WTC11 (cell line): Measurements from ENCODE around the gene ZNF680. TPM values are rescaled to one million over a fixed set of nuclear protein-coding genes. Genes with fewer than 3 reads are reported as not detected.

Experiments used
- ATAC-seq: fragments of 200-7000 bp; cut with Tn5 transposase; 2 replicates; pipeline ENCODE4 v1.10.0; 2021; ENCODE audit warnings: mild to moderate bottlenecking, moderate library complexity
- CTCF ChIA-PET: fragments of 300-600 bp; sonication (Branson Sonifier 250); formaldehyde crosslinking; loops from one replicate; lab custom pipeline; 2021; ENCODE audit warnings: antibody characterized with exemption; lab: Charles Lee
- POLR2A ChIA-PET: fragments of 350-600 bp; sonication (Branson Sonifier 250); formaldehyde crosslinking; loops from one replicate; lab custom pipeline; 2021; ENCODE audit warnings: antibody characterized with exemption; lab: Charles Lee
- DNase-seq: peaks from one replicate; pipeline ENCODE4 v3.0.0; 2021; ENCODE audit warnings: low spot score
- H3K27ac Mint-ChIP-seq: 2 replicates; pipeline ENCODE4 v1.8.0; 2021; ENCODE audit warnings: mixed read lengths
- H3K27me3 Mint-ChIP-seq: 2 replicates; pipeline ENCODE4 v1.8.0; 2021; ENCODE audit warnings: low read depth, mild to moderate bottlenecking, moderate library complexity, mixed read lengths
- H3K36me3 Mint-ChIP-seq: 2 replicates; pipeline ENCODE4 v1.8.0; 2021; ENCODE audit warnings: mixed read lengths
- H3K4me1 Mint-ChIP-seq: 2 replicates; pipeline ENCODE4 v1.8.0; 2022; ENCODE audit warnings: mixed read lengths
- H3K4me3 Mint-ChIP-seq: 2 replicates; pipeline ENCODE4 v1.8.0; 2021; ENCODE audit warnings: mild to moderate bottlenecking, moderate library complexity, mixed read lengths
- H3K9me3 Mint-ChIP-seq: 2 replicates; pipeline ENCODE4 v1.8.0; 2021; ENCODE audit warnings: mixed read lengths
- GABPB1 ChIP-seq: sonication (generic); formaldehyde crosslinking; IDR thresholded peaks from 2 replicates; pipeline ENCODE4 v1.8.1; 2023; ENCODE audit warnings: mild to moderate bottlenecking, missing genetic modification reagents
- HMGA2 ChIP-seq: fragments of 250-450 bp; sonication (Bioruptor Pico); IDR thresholded peaks from 2 replicates; pipeline ENCODE4 v1.4.0; 2021; ENCODE audit warnings: mild to moderate bottlenecking, moderate library complexity
- NR1H2 ChIP-seq: sonication (generic); formaldehyde crosslinking; IDR thresholded peaks from 2 replicates; pipeline ENCODE4 v1.9.0; 2021; ENCODE audit warnings: mild to moderate bottlenecking, moderate library complexity, missing genetic modification reagents
- NR3C1 ChIP-seq: sonication (generic); formaldehyde crosslinking; conservative IDR thresholded peaks from 2 replicates; pipeline ENCODE4 v1.8.1; 2023; ENCODE audit warnings: low read depth, mild to moderate bottlenecking, missing genetic modification reagents
- TP53 ChIP-seq: sonication (generic); formaldehyde crosslinking; IDR thresholded peaks from 2 replicates; pipeline ENCODE4 v1.8.1; 2023; ENCODE audit warnings: mild to moderate bottlenecking, missing genetic modification reagents
- ZNF138 ChIP-seq: sonication (generic); formaldehyde crosslinking; conservative IDR thresholded peaks from 2 replicates; pipeline ENCODE4 v1.8.1; 2022; ENCODE audit warnings: mild to moderate bottlenecking, moderate library complexity, missing genetic modification reagents
- ZNF232 ChIP-seq: sonication (generic); formaldehyde crosslinking; IDR thresholded peaks from 2 replicates; pipeline ENCODE4 v1.8.0; 2022; ENCODE audit warnings: mild to moderate bottlenecking, missing genetic modification reagents
- total RNA-seq: library from RNA; stranded (reverse); gene quantifications from 3 replicates; pipeline ENCODE4 v1.2.3, GENCODE V29; 2021
- TF ChIP-seq, protein P1 (sequence below): fragments of 200-600 bp; IDR thresholded peaks from 2 replicates; pipeline ENCODE4 v1.8.0; 2022; ENCODE audit warnings: antibody characterized with exemption
- TF ChIP-seq, protein P2 (sequence below): sonication (generic); formaldehyde crosslinking; IDR thresholded peaks from 2 replicates; pipeline ENCODE4 v1.8.1; 2023; ENCODE audit warnings: mild to moderate bottlenecking, missing genetic modification reagents, moderate library complexity
- TF ChIP-seq, protein P3 (sequence below): sonication (generic); formaldehyde crosslinking; IDR thresholded peaks from 2 replicates; pipeline ENCODE4 v1.8.0; 2023; ENCODE audit warnings: missing genetic modification reagents, mild to moderate bottlenecking, borderline replicate concordance
- TF ChIP-seq, protein P4 (sequence below): sonication (generic); formaldehyde crosslinking; IDR thresholded peaks from 2 replicates; pipeline ENCODE4 v1.8.0; 2022; ENCODE audit warnings: mild to moderate bottlenecking, missing genetic modification reagents
- TF ChIP-seq, protein P5 (sequence below): sonication (generic); formaldehyde crosslinking; IDR thresholded peaks from 2 replicates; pipeline ENCODE4 v1.8.0; 2022; ENCODE audit warnings: mild to moderate bottlenecking, missing genetic modification reagents
- TF ChIP-seq, protein P6 (sequence below): sonication (generic); formaldehyde crosslinking; IDR thresholded peaks from 2 replicates; pipeline ENCODE4 v1.8.0; 2022; ENCODE audit warnings: mild to moderate bottlenecking, missing genetic modification reagents
- TF ChIP-seq, protein P7 (sequence below): sonication (generic); formaldehyde crosslinking; IDR thresholded peaks from 2 replicates; pipeline ENCODE4 v1.8.1; 2023; ENCODE audit warnings: mild to moderate bottlenecking, moderate library complexity, missing genetic modification reagents
- TF ChIP-seq, protein P8 (sequence below): fragments of 250-450 bp; sonication (Bioruptor Pico); IDR thresholded peaks from 2 replicates; pipeline ENCODE4 v1.9.0; 2021; ENCODE audit warnings: moderate library complexity, mild to moderate bottlenecking, inconsistent platforms, borderline replicate concordance

The ZNF680 gene
- total RNA-seq, 1 experiment from 2014 or later, result 13.9 TPM

DNA sequence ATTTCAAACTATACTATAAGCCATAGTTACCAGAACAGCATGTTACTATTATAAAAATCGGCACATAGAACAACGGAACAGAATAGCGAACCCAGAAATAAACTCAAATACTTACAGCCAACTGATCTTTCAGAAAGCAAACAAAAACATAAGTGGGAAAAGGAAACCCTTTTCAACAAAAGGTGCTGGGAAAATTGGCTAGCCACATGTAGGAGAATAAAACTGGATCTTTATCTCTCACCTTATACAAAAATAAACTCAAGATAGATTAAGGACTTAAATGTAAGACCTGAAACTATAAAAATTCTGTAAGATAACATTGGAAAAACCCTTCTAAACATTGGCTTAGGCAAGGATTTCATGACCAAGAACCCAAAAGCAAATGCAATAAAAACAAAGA is 29.1 kb downstream of the ZNF680 start (continued):
- TF ChIP-seq HMGA2 (CRISPR knock-in tag) (no peak), TP53 (CRISPR knock-in tag) (no peak), GABPB1 (CRISPR knock-in tag) (no peak)
- TF ChIP-seq, protein P1, sequence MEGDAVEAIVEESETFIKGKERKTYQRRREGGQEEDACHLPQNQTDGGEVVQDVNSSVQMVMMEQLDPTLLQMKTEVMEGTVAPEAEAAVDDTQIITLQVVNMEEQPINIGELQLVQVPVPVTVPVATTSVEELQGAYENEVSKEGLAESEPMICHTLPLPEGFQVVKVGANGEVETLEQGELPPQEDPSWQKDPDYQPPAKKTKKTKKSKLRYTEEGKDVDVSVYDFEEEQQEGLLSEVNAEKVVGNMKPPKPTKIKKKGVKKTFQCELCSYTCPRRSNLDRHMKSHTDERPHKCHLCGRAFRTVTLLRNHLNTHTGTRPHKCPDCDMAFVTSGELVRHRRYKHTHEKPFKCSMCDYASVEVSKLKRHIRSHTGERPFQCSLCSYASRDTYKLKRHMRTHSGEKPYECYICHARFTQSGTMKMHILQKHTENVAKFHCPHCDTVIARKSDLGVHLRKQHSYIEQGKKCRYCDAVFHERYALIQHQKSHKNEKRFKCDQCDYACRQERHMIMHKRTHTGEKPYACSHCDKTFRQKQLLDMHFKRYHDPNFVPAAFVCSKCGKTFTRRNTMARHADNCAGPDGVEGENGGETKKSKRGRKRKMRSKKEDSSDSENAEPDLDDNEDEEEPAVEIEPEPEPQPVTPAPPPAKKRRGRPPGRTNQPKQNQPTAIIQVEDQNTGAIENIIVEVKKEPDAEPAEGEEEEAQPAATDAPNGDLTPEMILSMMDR, result no peak
- TF ChIP-seq, protein P2, sequence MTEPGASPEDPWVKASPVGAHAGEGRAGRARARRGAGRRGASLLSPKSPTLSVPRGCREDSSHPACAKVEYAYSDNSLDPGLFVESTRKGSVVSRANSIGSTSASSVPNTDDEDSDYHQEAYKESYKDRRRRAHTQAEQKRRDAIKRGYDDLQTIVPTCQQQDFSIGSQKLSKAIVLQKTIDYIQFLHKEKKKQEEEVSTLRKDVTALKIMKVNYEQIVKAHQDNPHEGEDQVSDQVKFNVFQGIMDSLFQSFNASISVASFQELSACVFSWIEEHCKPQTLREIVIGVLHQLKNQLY (CRISPR knock-in tag), result no peak
- TF ChIP-seq, protein P3, sequence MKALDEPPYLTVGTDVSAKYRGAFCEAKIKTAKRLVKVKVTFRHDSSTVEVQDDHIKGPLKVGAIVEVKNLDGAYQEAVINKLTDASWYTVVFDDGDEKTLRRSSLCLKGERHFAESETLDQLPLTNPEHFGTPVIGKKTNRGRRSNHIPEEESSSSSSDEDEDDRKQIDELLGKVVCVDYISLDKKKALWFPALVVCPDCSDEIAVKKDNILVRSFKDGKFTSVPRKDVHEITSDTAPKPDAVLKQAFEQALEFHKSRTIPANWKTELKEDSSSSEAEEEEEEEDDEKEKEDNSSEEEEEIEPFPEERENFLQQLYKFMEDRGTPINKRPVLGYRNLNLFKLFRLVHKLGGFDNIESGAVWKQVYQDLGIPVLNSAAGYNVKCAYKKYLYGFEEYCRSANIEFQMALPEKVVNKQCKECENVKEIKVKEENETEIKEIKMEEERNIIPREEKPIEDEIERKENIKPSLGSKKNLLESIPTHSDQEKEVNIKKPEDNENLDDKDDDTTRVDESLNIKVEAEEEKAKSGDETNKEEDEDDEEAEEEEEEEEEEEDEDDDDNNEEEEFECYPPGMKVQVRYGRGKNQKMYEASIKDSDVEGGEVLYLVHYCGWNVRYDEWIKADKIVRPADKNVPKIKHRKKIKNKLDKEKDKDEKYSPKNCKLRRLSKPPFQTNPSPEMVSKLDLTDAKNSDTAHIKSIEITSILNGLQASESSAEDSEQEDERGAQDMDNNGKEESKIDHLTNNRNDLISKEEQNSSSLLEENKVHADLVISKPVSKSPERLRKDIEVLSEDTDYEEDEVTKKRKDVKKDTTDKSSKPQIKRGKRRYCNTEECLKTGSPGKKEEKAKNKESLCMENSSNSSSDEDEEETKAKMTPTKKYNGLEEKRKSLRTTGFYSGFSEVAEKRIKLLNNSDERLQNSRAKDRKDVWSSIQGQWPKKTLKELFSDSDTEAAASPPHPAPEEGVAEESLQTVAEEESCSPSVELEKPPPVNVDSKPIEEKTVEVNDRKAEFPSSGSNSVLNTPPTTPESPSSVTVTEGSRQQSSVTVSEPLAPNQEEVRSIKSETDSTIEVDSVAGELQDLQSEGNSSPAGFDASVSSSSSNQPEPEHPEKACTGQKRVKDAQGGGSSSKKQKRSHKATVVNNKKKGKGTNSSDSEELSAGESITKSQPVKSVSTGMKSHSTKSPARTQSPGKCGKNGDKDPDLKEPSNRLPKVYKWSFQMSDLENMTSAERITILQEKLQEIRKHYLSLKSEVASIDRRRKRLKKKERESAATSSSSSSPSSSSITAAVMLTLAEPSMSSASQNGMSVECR (CRISPR knock-in tag), result no peak
- TF ChIP-seq, protein P4, sequence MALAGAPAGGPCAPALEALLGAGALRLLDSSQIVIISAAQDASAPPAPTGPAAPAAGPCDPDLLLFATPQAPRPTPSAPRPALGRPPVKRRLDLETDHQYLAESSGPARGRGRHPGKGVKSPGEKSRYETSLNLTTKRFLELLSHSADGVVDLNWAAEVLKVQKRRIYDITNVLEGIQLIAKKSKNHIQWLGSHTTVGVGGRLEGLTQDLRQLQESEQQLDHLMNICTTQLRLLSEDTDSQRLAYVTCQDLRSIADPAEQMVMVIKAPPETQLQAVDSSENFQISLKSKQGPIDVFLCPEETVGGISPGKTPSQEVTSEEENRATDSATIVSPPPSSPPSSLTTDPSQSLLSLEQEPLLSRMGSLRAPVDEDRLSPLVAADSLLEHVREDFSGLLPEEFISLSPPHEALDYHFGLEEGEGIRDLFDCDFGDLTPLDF (CRISPR knock-in tag), result no peak

DNA sequence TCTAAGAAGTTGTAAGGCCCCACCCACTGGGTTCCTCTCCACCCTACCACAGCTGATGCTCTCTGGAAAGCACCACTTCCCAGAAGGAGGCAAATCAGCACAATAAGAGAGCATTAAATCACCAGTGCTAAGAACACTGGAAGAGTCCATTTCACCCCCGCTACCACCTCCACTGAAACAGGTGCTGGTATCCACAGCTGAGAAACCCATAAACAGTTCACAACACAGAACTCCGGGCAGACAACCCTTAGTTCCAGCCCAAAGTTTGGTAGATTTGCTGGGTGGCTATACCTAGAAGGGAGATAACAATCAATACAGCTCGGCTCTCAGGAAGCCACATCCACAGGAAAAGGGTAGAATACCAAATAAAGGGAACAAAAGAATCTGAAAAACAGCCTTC is 34.1 kb downstream of the ZNF680 start:
- CTCF ChIA-PET, result no interaction called here
- Mint-ChIP-seq H3K36me3 (peaks cover 84% of the 10 kb centered on the region), H3K4me1 (peaks cover 7% of the 10 kb centered on the region), H3K4me3 (no peak overlapping the region), H3K27ac (no peak overlapping the region), H3K9me3 (peaks cover 66% of the 10 kb centered on the region), H3K27me3 (peaks cover 5% of the 10 kb centered on the region; the same call in 1 of the 2 replicates)
- POLR2A ChIA-PET, result no interaction called here
- DNase-seq (no peak), ATAC-seq (no peak)
- no peak for TF ChIP-seq NR1H2 (CRISPR knock-in tag)
- no peak for TF ChIP-seq ZNF138
- TF ChIP-seq, protein P5, sequence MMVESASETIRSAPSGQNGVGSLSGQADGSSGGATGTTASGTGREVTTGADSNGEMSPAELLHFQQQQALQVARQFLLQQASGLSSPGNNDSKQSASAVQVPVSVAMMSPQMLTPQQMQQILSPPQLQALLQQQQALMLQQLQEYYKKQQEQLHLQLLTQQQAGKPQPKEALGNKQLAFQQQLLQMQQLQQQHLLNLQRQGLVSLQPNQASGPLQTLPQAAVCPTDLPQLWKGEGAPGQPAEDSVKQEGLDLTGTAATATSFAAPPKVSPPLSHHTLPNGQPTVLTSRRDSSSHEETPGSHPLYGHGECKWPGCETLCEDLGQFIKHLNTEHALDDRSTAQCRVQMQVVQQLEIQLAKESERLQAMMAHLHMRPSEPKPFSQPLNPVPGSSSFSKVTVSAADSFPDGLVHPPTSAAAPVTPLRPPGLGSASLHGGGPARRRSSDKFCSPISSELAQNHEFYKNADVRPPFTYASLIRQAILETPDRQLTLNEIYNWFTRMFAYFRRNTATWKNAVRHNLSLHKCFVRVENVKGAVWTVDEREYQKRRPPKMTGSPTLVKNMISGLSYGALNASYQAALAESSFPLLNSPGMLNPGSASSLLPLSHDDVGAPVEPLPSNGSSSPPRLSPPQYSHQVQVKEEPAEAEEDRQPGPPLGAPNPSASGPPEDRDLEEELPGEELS (CRISPR knock-in tag), result no peak

DNA sequence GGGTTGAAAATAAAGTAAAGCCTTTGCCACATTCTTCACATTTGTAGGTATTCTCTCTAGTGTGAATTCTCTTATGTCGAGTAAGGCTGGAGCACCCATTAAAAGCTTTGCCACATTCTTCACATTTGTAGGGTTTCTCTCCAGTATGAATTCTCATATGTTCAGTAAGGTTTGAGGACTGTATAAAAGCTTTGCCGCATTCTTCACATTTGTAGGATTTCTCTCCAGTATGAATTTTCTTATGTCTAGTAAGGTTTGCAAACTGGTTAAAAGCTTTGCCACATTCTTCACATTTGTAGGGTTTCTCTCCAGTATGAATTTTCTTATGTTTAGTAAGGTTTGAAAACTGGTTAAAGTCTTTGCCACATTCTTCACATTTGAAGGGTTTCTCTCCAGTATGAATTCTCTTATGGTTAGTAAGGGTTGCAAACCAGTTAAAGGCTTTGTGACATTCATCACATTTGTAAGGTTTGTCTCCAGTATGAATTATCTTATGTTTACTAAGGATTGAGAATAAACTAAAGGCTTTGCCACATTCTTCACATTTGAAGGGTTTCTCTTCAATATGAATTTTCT is 41.4 kb downstream of the ZNF680 start:
- TF ChIP-seq, protein P6, sequence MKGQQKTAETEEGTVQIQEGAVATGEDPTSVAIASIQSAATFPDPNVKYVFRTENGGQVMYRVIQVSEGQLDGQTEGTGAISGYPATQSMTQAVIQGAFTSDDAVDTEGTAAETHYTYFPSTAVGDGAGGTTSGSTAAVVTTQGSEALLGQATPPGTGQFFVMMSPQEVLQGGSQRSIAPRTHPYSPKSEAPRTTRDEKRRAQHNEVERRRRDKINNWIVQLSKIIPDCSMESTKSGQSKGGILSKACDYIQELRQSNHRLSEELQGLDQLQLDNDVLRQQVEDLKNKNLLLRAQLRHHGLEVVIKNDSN, result no peak
- TF ChIP-seq, protein P7, sequence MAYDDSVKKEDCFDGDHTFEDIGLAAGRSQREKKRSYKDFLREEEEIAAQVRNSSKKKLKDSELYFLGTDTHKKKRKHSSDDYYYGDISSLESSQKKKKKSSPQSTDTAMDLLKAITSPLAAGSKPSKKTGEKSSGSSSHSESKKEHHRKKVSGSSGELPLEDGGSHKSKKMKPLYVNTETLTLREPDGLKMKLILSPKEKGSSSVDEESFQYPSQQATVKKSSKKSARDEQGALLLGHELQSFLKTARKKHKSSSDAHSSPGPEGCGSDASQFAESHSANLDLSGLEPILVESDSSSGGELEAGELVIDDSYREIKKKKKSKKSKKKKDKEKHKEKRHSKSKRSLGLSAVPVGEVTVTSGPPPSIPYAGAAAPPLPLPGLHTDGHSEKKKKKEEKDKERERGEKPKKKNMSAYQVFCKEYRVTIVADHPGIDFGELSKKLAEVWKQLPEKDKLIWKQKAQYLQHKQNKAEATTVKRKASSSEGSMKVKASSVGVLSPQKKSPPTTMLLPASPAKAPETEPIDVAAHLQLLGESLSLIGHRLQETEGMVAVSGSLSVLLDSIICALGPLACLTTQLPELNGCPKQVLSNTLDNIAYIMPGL, result no peak
- TF ChIP-seq, protein P4 (CRISPR knock-in tag), result no peak
- no peak for TF ChIP-seq NR3C1 (CRISPR knock-in tag)
- TF ChIP-seq, protein P8, sequence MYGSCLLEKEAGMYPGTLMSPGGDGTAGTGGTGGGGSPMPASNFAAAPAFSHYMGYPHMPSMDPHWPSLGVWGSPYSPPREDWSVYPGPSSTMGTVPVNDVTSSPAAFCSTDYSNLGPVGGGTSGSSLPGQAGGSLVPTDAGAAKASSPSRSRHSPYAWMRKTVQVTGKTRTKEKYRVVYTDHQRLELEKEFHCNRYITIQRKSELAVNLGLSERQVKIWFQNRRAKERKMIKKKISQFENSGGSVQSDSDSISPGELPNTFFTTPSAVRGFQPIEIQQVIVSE, result no peak
- TF ChIP-seq ZNF232, result no peak
- Mint-ChIP-seq H3K27me3 (no peaks in the 10 kb centered on the region; the same call in 1 of the 2 replicates), H3K4me3 (no peak overlapping the region), H3K27ac (no peak overlapping the region), H3K36me3 (peaks cover 88% of the 10 kb centered on the region), H3K4me1 (no peaks in the 10 kb centered on the region), H3K9me3 (peaks cover 79% of the 10 kb centered on the region)
- POLR2A ChIA-PET, result no interaction called here
- DNase-seq (no peak), ATAC-seq (no peak)
- CTCF ChIA-PET, result no interaction called here
